Osteocyte (in vitro differentiated cells): ENCODE data around the gene SLC6A20. TPM values are rescaled to one million over a fixed set of nuclear protein-coding genes. Genes with fewer than 3 reads are reported as not detected.

Experiments used
- DNase-seq: peaks from one replicate; pipeline ENCODE4 v3.0.0; 2021; ENCODE audit warnings: mixed read lengths; ENCODE audit not compliant: unreplicated experiment; ENCODE audit errors: extremely low spot score
- H3K27ac Mint-ChIP-seq: one replicate; pipeline ENCODE4 v1.8.0; 2021; ENCODE audit warnings: mild to moderate bottlenecking, mixed read lengths; ENCODE audit not compliant: unreplicated experiment
- H3K27me3 Mint-ChIP-seq: one replicate; pipeline ENCODE4 v1.8.0; 2021; ENCODE audit warnings: mixed read lengths; ENCODE audit not compliant: unreplicated experiment
- H3K36me3 Mint-ChIP-seq: one replicate; pipeline ENCODE4 v1.8.0; 2021; ENCODE audit warnings: mixed read lengths; ENCODE audit not compliant: unreplicated experiment
- H3K4me1 Mint-ChIP-seq: one replicate; pipeline ENCODE4 v1.8.0; 2021; ENCODE audit warnings: mixed read lengths; ENCODE audit not compliant: unreplicated experiment
- H3K4me3 Mint-ChIP-seq: one replicate; pipeline ENCODE4 v1.8.0; 2021; ENCODE audit warnings: mild to moderate bottlenecking, moderate library complexity, mixed read lengths; ENCODE audit not compliant: unreplicated experiment
- H3K9me3 Mint-ChIP-seq: one replicate; pipeline ENCODE4 v1.8.0; 2021; ENCODE audit warnings: mixed read lengths; ENCODE audit not compliant: unreplicated experiment
- total RNA-seq: library from RNA; stranded (reverse); gene quantifications from 2 replicates; pipeline ENCODE4 v1.2.1, GENCODE V29; 2021
- TF ChIP-seq, protein P1 (sequence below): fragments of 200-600 bp; sonication (generic); IDR thresholded peaks from 2 replicates; pipeline ENCODE4 v1.5.0; 2021; ENCODE audit warnings: antibody characterized with exemption, mild to moderate bottlenecking, moderate library complexity

Gene SLC6A20
- total RNA-seq, 1 donor from 2014 or later: not detected

DNA sequence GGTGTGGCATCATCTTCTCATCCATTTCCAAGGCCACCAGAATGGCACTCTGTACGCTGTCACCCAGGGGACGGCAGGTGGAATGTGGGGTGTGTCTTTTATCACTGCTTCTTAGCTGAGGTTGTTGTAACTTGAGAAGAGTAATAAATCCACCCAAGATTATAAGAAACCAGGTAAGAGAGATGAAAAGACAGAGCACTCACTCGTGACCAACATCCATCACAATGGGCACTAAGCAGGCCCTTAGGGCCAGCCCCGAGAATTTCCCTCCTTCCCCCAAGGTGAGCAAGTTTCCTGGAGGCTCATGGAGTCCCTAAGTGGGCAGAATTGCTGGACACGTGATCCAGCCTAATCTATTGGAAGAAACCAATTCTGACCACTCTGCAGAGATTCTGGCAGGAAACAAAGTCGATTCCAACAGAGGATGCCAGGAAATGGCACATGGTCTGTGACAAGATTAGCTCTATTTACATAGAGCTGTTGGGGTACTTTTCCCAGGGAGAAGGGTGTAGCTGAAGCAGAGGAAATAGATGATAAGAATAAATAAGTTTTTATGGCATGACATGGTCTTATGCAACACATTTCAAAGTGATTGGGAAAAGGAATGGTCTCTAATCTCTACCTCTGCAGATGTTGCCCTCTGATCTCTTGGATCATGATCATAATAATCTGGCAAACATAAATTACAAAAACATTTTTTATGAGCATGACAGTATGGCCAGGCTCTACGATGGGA lies 22.5 kb downstream of the SLC6A20 start:
- Mint-ChIP-seq H3K4me1 (no peaks in the 10 kb centered on the region), H3K27ac (no peak overlapping the region), H3K36me3 (no peaks in the 10 kb centered on the region), H3K27me3 (peaks cover 59% of the 10 kb centered on the region), H3K4me3 (no peak overlapping the region), H3K9me3 (no peaks in the 10 kb centered on the region)
- DNase-seq: peak; percentile 62
- TF ChIP-seq, protein P1, sequence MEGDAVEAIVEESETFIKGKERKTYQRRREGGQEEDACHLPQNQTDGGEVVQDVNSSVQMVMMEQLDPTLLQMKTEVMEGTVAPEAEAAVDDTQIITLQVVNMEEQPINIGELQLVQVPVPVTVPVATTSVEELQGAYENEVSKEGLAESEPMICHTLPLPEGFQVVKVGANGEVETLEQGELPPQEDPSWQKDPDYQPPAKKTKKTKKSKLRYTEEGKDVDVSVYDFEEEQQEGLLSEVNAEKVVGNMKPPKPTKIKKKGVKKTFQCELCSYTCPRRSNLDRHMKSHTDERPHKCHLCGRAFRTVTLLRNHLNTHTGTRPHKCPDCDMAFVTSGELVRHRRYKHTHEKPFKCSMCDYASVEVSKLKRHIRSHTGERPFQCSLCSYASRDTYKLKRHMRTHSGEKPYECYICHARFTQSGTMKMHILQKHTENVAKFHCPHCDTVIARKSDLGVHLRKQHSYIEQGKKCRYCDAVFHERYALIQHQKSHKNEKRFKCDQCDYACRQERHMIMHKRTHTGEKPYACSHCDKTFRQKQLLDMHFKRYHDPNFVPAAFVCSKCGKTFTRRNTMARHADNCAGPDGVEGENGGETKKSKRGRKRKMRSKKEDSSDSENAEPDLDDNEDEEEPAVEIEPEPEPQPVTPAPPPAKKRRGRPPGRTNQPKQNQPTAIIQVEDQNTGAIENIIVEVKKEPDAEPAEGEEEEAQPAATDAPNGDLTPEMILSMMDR: no peak

GRCh38 chr3:45773072-45773471 lies 23.3 kb downstream of the SLC6A20 start:
- TF ChIP-seq, protein P1: no peak
- Mint-ChIP-seq H3K9me3 (no peaks in the 10 kb centered on the region), H3K4me1 (no peaks in the 10 kb centered on the region), H3K27me3 (peaks cover 66% of the 10 kb centered on the region), H3K36me3 (no peaks in the 10 kb centered on the region), H3K4me3 (no peak overlapping the region), H3K27ac (no peak overlapping the region)
- peak; percentile 23 for DNase-seq

DNA sequence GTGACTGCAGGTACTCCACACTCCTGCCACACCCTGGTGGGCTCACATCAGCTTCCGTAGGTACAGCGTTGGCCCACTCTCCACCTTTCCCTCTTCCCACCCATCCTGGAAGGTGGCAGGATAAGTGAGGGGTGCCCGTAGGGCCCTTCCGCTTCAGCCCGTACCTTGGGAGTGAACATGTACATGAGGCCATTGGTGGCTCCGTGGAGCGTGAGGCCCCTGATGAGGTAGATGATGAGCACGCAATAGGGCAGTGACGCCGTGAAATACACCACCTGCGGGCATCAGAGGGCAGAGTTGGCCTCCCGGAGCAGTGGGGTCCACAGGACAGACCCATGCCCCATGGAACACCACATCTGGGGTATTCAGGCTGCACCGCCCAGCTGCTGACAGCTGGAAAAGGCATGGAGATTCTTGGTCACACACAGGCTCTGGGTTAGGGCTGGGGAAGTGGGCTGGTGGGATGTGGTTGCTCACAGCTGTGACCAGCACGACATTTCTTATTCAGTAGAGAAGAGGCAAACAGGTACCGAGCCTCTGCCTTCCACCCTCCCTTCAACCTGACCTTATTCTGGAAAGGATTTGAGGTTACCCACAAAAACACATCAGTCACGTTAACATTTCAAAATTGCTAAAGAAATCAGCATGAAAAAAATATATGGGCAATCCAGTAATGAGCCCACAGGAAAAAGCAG lies 23.8 kb downstream of the SLC6A20 start:
- peaks cover 68% of the 10 kb centered on the region for H3K27me3 Mint-ChIP-seq
- no peak overlapping the region for H3K27ac Mint-ChIP-seq

GRCh38 chr3:45771831-45772230 lies 24.5 kb downstream of the SLC6A20 start:
- Mint-ChIP-seq H3K36me3 (no peaks in the 10 kb centered on the region), H3K27ac (no peak overlapping the region), H3K4me3 (no peak overlapping the region), H3K27me3 (peaks cover 70% of the 10 kb centered on the region), H3K4me1 (no peaks in the 10 kb centered on the region), H3K9me3 (peaks cover 12% of the 10 kb centered on the region)
- DNase-seq: peak; percentile 66
- TF ChIP-seq, protein P1: no peak

More for the DNA sequence above, 23.8 kb downstream of the SLC6A20 start:
- no peaks in the 10 kb centered on the region for H3K4me1 Mint-ChIP-seq
- peaks cover 5% of the 10 kb centered on the region for H3K9me3 Mint-ChIP-seq
- DNase-seq: peak; percentile 73
- H3K36me3 Mint-ChIP-seq: no peaks in the 10 kb centered on the region
- TF ChIP-seq, protein P1: no peak
- H3K4me3 Mint-ChIP-seq: no peak overlapping the region

DNA sequence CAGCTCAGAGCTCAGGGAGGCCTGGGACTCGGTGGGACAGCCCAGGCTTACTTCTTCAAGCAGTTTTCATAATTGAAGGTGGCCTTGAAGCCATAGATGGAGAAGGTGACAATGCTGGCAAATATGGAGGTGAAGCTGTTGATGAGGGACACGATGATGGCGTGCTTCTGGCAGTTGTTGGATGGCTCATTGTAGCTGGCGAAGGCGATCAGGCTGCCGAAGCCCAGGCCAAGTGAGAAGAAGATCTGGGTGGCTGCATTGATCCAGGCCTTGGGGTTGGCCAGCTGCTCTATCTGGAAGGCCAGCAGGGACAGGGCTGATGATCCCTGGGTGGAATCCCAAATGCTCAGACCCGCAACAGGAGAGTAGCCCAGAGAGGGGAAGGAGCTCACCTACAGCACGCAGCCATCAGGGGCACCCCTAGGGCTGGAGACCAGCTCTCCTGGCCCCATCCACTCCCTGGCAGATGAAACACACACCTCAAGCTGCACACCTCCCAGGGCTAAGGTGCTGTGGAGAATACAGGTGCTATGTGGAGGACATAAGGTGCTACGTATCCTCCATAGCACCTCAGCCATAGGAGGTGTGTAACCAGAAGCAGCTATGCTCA lies 25.1 kb downstream of the SLC6A20 start:
- Mint-ChIP-seq H3K4me3 (no peak overlapping the region), H3K27me3 (peaks cover 74% of the 10 kb centered on the region), H3K27ac (no peak overlapping the region), H3K9me3 (peaks cover 16% of the 10 kb centered on the region), H3K36me3 (no peaks in the 10 kb centered on the region), H3K4me1 (no peaks in the 10 kb centered on the region)
- DNase-seq: peak; percentile 60
- TF ChIP-seq, protein P1: no peak
